Liver (tissue), 3 donors: Measurements from ENCODE around the gene YBEY.

Experiments used
- CTCF ChIP-seq: fragments of 150-350 bp; IDR thresholded peaks from 2 replicates; pipeline ENCODE4 v1.5.1; 2017; ENCODE audit warnings: improper control_type of control experiment, low read depth, low read length; ENCODE audit not compliant: missing input control
- GABPA ChIP-seq, 2 donors: IDR thresholded peaks in 1 of 2; conservative IDR thresholded peaks in 1 of 2; 2 replicates each; pipeline ENCODE4 v1.6.1; 2016; ENCODE audit warnings: antibody characterized with exemption in 2 of 2, mild to moderate bottlenecking in 1 of 2, moderate library complexity in 1 of 2
- TAF1 ChIP-seq: conservative IDR thresholded peaks from 2 replicates; pipeline ENCODE4 v1.6.1; 2016; ENCODE audit warnings: antibody characterized with exemption, mild to moderate bottlenecking
- TF ChIP-seq, protein P1 (sequence below): IDR thresholded peaks from 2 replicates; pipeline ENCODE4 v1.6.1; 2016; ENCODE audit warnings: antibody characterized with exemption
- donor health status: healthy.
- donor health status: healthy.

- TF ChIP-seq TAF1, result no peak
- TF ChIP-seq, protein P1, sequence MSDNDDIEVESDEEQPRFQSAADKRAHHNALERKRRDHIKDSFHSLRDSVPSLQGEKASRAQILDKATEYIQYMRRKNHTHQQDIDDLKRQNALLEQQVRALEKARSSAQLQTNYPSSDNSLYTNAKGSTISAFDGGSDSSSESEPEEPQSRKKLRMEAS, result no peak
- no peak for TF ChIP-seq CTCF
- no peak for TF ChIP-seq GABPA (IDR thresholded peaks at IDR 0.05 in 1 of 2, conservative IDR thresholded peaks at IDR 0.05 in 1 of 2)
These were observed 22.3 kb downstream of the YBEY start for GRCh38 chr21:46308431-46308830.
